ENCODE data around the gene DNM2. TPM values are rescaled to one million over a fixed set of nuclear protein-coding genes. Genes with fewer than 3 reads are reported as not detected.

Gene DNM2
- total and polyA plus RNA-seq, 7 experiments from 2014 or later: 49.1 to 340 (median 269) TPM

DNA sequence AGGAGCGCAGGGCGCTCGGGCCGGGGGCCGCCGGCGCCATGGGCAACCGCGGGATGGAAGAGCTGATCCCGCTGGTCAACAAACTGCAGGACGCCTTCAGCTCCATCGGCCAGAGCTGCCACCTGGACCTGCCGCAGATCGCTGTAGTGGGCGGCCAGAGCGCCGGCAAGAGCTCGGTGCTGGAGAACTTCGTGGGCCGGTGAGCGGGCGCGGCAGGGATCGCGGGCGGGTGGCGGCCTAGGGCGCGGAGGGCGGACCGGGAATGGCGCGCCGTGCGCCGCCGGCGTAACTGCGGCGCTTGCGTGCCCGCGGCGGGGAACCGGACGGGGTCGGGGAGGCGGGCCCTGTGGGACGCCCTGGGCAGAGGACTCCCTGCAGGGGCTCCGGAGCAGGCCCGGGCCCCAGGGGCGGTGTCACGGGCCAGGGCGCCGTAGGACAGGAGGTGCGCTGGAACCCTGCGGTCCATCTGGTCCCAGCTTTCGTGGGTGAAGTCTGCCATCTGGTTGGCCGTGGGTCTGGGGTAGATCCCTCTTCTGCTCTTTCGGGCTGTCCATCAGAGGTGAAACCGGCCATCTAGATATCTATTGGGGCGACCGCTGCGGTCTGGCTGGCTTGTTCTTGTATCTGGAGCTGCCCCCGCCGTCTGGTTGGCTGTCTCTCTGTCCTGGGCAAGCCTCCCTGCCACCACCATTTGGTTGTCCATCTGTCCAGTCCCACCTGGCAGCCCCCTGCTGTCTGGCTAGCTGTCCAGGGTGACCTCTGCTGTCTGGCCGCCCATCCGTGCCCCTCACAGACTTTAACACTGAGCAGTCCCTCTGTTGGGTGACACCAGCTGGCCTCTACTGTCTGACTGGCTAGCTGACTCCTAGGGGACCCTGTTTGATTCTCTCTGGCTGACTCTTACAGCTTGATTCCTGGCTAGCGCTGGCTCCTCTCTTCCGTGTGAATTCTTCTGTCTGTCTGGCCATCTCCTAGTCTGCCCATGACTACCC, 622 bp downstream of the DNM2 start:
- peak in 6 of 9 donors; percentile 34 to 67 (median 49) for DNase-seq
- Mint-ChIP-seq H3K36me3 (peaks cover 0 to 9% (median 3%) of the 10 kb centered on the region in 5 donors), H3K4me1 (peaks cover 21 to 55% (median 37%) of the 10 kb centered on the region in 7 donors), H3K27me3 (no peaks in the 10 kb centered on the region), H3K4me3 (peak overlapping the region; percentile 91 to 98 (median 96)), H3K27ac (peak overlapping the region; percentile 85 to 96 (median 92)), H3K9me3 (no peaks in the 10 kb centered on the region)
- POLR2A ChIA-PET: interaction anchor here (0.6 to 3.8 kb wide), 14 partner anchors 9 to 623 kb away, joined by 3 to 22 read pairs (median 6); partner anchors contain the start of genes CARM1, QTRT1 and TMED1
- CTCF ChIA-PET: interaction anchor here (0.6 to 3.4 kb wide), 14 partner anchors 12 to 375 kb away, joined by 3 to 39 read pairs (median 5); partner anchors contain the start of genes QTRT1 and TMED1
- H3K9me3 ChIP-seq (ENCODE audit: control insufficient read depth in 2 of 3, low read length in 3 of 3): no peaks in the 10 kb centered on the region
- H3K36me3 ChIP-seq (ENCODE audit: control insufficient read depth in 2 of 3, insufficient read depth in 3 of 3, low read length in 3 of 3): peaks cover 0 to 16% (median 0%) of the 10 kb centered on the region in 3 experiments
- H3K4me1 ChIP-seq (ENCODE audit: control insufficient read depth in 2 of 2, insufficient read depth in 2 of 2, low read length in 2 of 2): peaks cover 23 to 34% of the 10 kb centered on the region in 2 donors
- intact Hi-C loops (cut with micrococcal nuclease): loop anchor here in 1 of 2 donors (5.0 kb wide), 1 partner anchor 466 kb away; the partner anchor contains the start of gene MRPL4
- H3K4me3 ChIP-seq (ENCODE audit: low read length): peak overlapping the region; percentile 77
- no peak for ATAC-seq
- H3K27me3 ChIP-seq (ENCODE audit: control insufficient read depth in 2 of 2, insufficient read depth in 2 of 2, low read length in 2 of 2): no peaks in the 10 kb centered on the region
- H3K27ac ChIP-seq (ENCODE audit: low read depth, low read length): peak overlapping the region; percentile 87

DNA sequence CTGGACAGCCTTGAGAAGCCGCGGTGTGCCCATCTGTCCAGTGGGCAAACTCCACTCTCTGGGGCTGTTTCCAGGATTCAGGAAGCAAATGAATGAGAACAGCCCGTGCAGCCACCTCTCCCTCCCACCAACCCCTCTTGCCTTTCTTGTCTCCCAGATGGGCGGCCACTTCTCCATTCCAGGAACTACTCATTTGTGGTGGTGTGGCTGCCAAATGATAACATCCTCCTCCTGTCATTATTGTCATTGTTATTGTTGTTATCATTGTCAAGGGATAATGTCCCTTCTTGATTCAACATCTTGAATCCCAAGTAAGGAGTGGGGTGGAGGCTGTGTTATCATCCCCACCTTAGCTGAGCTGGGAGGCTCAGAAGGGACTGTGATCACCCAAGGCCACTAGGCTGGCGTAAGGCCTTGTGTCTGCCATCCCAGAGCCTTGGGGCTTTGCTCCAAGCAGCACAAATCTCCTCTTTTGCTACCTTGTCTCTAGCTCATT, 1.6 kb downstream of the DNM2 start:
- Mint-ChIP-seq H3K4me1 (peaks cover 31 to 65% (median 45%) of the 10 kb centered on the region in 7 donors), H3K36me3 (peaks cover 0 to 14% (median 0%) of the 10 kb centered on the region in 5 donors), H3K4me3 (peak overlapping the region; percentile 91 to 98 (median 96)), H3K27ac (peak overlapping the region; percentile 85 to 96 (median 91)), H3K9me3 (no peaks in the 10 kb centered on the region), H3K27me3 (no peaks in the 10 kb centered on the region)
- ATAC-seq (no peak), DNase-seq (no peak)
- intact Hi-C loops (cut with micrococcal nuclease): loop anchor here in 1 of 2 donors (5.0 kb wide), 1 partner anchor 467 kb away; the partner anchor contains the start of gene MRPL4
- CTCF ChIA-PET: interaction anchor here (0.6 to 3.4 kb wide), 3 partner anchors 41 to 145 kb away, joined by 5 to 39 read pairs (median 20); no protein-coding TSS in a partner anchor
- H3K27ac ChIP-seq (ENCODE audit: low read depth, low read length): peak overlapping the region; percentile 87
- H3K4me3 ChIP-seq (ENCODE audit: low read length): peak overlapping the region; percentile 77
- no peaks in the 10 kb centered on the region for H3K9me3 ChIP-seq (ENCODE audit: control insufficient read depth in 2 of 3, low read length in 3 of 3)
- POLR2A ChIA-PET: interaction anchor here (1.4 to 3.8 kb wide), 4 partner anchors 35 to 117 kb away, joined by 4 to 22 read pairs (median 14); partner anchors contain the start of gene TMED1
- H3K4me1 ChIP-seq (ENCODE audit: control insufficient read depth in 2 of 2, insufficient read depth in 2 of 2, low read length in 2 of 2): peaks cover 23 to 34% of the 10 kb centered on the region in 2 donors
- peaks cover 0 to 19% (median 0%) of the 10 kb centered on the region in 3 experiments for H3K36me3 ChIP-seq (ENCODE audit: control insufficient read depth in 2 of 3, insufficient read depth in 3 of 3, low read length in 3 of 3)
- no peaks in the 10 kb centered on the region for H3K27me3 ChIP-seq (ENCODE audit: control insufficient read depth in 2 of 2, insufficient read depth in 2 of 2, low read length in 2 of 2)

DNA sequence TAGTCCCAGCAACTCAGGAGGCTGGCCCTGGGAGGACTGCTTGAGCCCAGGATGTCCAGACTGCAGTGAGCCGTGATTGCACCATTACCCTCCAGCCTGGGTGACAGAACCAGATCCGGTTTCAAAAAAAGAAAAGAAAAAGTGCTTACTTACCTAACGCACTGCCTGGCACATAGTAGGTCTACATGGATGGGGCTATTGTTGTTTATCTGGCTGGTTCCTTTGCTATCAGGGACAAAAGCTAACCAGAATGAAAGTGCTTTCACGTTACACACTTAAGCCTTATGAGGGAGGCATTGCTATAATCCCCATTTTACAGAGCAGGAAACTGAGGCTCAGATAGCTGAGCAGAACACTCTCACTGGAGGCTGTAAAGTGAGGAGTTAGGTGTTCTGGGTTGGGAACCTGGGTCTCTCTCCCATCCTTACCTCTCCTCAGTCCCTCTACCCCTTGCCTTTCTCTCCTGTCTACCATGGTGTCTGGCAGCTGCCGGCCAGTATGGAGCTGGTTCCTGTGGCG, 2.8 kb downstream of the DNM2 start:
- Mint-ChIP-seq H3K4me1 (peaks cover 36 to 77% (median 52%) of the 10 kb centered on the region in 7 donors), H3K4me3 (peak overlapping the region in 8 of 10 donors; percentile 25 to 98 (median 60)), H3K27ac (peak overlapping the region in 7 of 9 donors; percentile 29 to 94 (median 59)), H3K9me3 (no peaks in the 10 kb centered on the region), H3K36me3 (peaks cover 0 to 17% (median 0%) of the 10 kb centered on the region in 5 donors), H3K27me3 (no peaks in the 10 kb centered on the region)
- Histone ChIP-seq H3K9me3 (ENCODE audit: control insufficient read depth in 2 of 3, low read length in 3 of 3) (no peaks in the 10 kb centered on the region), H3K36me3 (ENCODE audit: control insufficient read depth in 2 of 3, insufficient read depth in 3 of 3, low read length in 3 of 3) (peaks cover 0 to 19% (median 0%) of the 10 kb centered on the region in 3 experiments), H3K4me1 (ENCODE audit: control insufficient read depth in 2 of 2, insufficient read depth in 2 of 2, low read length in 2 of 2) (peaks cover 23 to 34% of the 10 kb centered on the region in 2 donors), H3K27me3 (ENCODE audit: control insufficient read depth in 2 of 2, insufficient read depth in 2 of 2, low read length in 2 of 2) (no peaks in the 10 kb centered on the region), H3K4me3 (ENCODE audit: low read length) (no peak overlapping the region), H3K27ac (ENCODE audit: low read depth, low read length) (peak overlapping the region; percentile 1)
- intact Hi-C loops (cut with micrococcal nuclease): no loop called here
- DNase-seq: no peak
- POLR2A ChIA-PET: interaction anchor here (0.9 to 1.1 kb wide), 2 partner anchors 22 to 39 kb away, joined by 3 to 4 read pairs; no protein-coding TSS in a partner anchor
- ATAC-seq: no peak
- CTCF ChIA-PET: interaction anchor here (0.6 to 1.2 kb wide), 2 partner anchors 19 to 144 kb away, joined by 3 to 5 read pairs; partner anchors contain the start of gene QTRT1

DNA sequence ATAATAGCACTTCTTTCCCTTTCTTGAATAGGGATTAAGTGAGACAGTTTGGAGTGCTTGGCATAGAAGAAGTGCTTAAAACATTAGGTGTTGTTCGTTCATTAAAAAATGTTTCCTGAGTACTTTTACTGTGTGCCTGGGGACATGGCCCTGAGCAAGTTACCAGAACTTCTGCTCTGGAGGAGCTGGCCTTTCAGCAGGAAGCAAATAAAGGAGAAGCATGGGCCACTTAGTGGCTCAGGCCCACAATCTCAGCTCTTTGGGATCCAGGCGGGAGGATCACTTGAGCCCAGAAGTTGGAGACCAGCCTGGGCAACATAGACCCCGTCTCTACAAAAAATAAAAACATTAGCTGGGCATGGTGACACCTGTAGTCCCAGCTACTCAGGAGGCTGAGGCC, 5.7 kb downstream of the DNM2 start:
- ATAC-seq (no peak), DNase-seq (no peak)
- Histone ChIP-seq H3K4me1 (ENCODE audit: control insufficient read depth in 2 of 2, insufficient read depth in 2 of 2, low read length in 2 of 2) (peaks cover 28 to 34% of the 10 kb centered on the region in 2 donors), H3K27me3 (ENCODE audit: control insufficient read depth in 2 of 2, insufficient read depth in 2 of 2, low read length in 2 of 2) (no peaks in the 10 kb centered on the region), H3K4me3 (ENCODE audit: low read length) (no peak overlapping the region), H3K36me3 (ENCODE audit: control insufficient read depth in 2 of 3, insufficient read depth in 3 of 3, low read length in 3 of 3) (peaks cover 0 to 22% (median 0%) of the 10 kb centered on the region in 3 experiments), H3K9me3 (ENCODE audit: control insufficient read depth in 2 of 3, low read length in 3 of 3) (no peaks in the 10 kb centered on the region), H3K27ac (ENCODE audit: low read depth, low read length) (no peak overlapping the region)
- peaks cover 4 to 34% (median 15%) of the 10 kb centered on the region in 5 donors for H3K36me3 Mint-ChIP-seq
- peak overlapping the region in 2 of 10 donors; percentile 37 to 53 for H3K4me3 Mint-ChIP-seq
- H3K27me3 Mint-ChIP-seq: no peaks in the 10 kb centered on the region
- ChIA-PET POLR2A (interaction anchor here (0.7 kb wide), 1 partner anchor 1974 kb away, joined by 6 read pairs; no protein-coding TSS in a partner anchor), CTCF (interaction anchor here (0.5 to 1.4 kb wide), 5 partner anchors 22 to 353 kb away, joined by 3 read pairs; partner anchors contain the start of gene QTRT1)
- peaks cover 51 to 93% (median 68%) of the 10 kb centered on the region in 7 donors for H3K4me1 Mint-ChIP-seq
- H3K27ac Mint-ChIP-seq: peak overlapping the region in 6 of 9 donors; percentile 28 to 77 (median 49)
- intact Hi-C loops (cut with micrococcal nuclease): no loop called here
- no peaks in the 10 kb centered on the region for H3K9me3 Mint-ChIP-seq

DNA sequence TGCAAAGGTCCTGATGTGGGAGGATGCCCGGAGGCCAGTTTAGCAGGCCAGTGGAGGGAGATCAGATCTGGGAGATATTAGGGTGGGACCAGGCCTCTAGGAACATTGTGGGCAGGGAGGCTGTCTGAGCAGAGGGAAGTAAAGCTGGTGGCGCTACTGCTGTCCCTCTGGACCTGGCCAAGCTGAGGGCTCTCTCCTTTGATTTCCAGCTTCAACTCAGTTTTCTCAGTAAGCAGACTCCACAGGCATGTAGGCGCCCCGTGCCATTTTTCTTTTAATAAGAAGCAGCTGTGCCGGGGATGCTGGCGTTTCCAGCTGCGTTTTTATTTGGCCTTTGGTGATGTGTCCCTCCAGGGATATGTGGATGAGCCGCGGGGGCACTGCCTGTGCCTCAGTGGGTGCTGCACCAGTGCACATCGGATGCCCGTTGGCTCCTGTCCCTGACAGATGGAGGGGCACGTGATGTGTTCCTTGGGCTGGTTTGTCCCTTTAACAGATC, 6.7 kb downstream of the DNM2 start:
- Histone ChIP-seq H3K27me3 (ENCODE audit: control insufficient read depth in 2 of 2, insufficient read depth in 2 of 2, low read length in 2 of 2) (no peaks in the 10 kb centered on the region), H3K9me3 (ENCODE audit: control insufficient read depth in 2 of 3, low read length in 3 of 3) (no peaks in the 10 kb centered on the region), H3K27ac (ENCODE audit: low read depth, low read length) (no peak overlapping the region), H3K4me3 (ENCODE audit: low read length) (no peak overlapping the region), H3K4me1 (ENCODE audit: control insufficient read depth in 2 of 2, insufficient read depth in 2 of 2, low read length in 2 of 2) (peaks cover 19 to 28% of the 10 kb centered on the region in 2 donors), H3K36me3 (ENCODE audit: control insufficient read depth in 2 of 3, insufficient read depth in 3 of 3, low read length in 3 of 3) (peaks cover 0 to 21% (median 0%) of the 10 kb centered on the region in 3 experiments)
- Mint-ChIP-seq H3K36me3 (peaks cover 4 to 28% (median 15%) of the 10 kb centered on the region in 5 donors), H3K9me3 (no peaks in the 10 kb centered on the region), H3K27ac (peak overlapping the region in 5 of 9 donors; percentile 21 to 77 (median 32)), H3K4me1 (peaks cover 41 to 90% (median 65%) of the 10 kb centered on the region in 7 donors), H3K27me3 (no peaks in the 10 kb centered on the region), H3K4me3 (no peak overlapping the region)
- POLR2A ChIA-PET: interaction anchor here (0.6 kb wide), 1 partner anchor 49 kb away, joined by 3 read pairs; no protein-coding TSS in a partner anchor
- intact Hi-C loops (cut with micrococcal nuclease): no loop called here
- ATAC-seq (no peak), DNase-seq (no peak)
- CTCF ChIA-PET: interaction anchor here (0.6 to 1.4 kb wide), 2 partner anchors 23 to 142 kb away, joined by 3 to 4 read pairs; partner anchors contain the start of gene QTRT1
